ENCODE measurements around the gene ABTB1.
A peak's percentile ranks its signal among the peaks of the same experiment; 100 is the strongest.

Gene ABTB1

DNA sequence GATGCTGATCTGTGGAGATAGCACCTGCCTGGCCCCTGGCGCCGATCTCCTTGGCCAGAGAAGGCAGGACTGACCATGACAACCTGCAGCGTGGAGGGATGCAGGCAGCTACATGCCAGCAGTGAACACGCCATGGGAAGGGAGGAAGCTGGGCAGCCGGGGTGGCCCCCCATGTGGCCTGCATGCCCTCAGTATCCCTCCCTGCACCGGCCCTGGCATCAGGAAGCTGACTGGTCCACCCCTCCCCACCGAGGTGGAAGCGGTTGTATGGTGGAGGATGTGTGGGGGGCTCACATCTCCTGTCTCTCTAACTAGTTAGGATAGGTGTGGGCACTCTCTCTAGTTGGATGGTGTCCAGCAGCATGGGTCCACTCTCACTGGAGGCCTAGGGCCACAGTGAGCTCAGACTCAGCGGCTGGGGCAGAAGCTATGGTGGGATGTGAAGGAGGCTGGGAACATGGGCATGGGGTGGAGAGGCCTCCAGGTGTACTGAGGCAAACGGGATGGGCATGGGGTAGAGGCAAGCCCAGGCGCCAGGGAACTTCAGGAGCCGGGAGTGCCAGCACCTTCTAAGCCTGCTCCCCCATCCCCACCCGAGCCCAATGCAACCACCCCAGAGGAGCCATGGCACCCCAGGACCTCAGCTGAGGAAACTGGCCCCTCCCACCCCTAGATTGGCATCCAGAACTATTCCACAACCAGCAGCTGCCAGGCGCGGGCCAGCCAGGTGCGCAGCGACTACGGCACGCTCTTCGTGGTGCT, 1.8 kb upstream of the ABTB1 start:
- no peak for TF ChIP-seq RAD21 (IDR thresholded peaks at IDR 0.05; ENCODE audit: low read depth)
- no peak for TF ChIP-seq YY1 (IDR thresholded peaks at IDR 0.05; ENCODE audit: low read depth)
- TF ChIP-seq ZBTB7A (IDR thresholded peaks at IDR 0.05; ENCODE audit: low read depth): no peak
- TF ChIP-seq, protein P1, sequence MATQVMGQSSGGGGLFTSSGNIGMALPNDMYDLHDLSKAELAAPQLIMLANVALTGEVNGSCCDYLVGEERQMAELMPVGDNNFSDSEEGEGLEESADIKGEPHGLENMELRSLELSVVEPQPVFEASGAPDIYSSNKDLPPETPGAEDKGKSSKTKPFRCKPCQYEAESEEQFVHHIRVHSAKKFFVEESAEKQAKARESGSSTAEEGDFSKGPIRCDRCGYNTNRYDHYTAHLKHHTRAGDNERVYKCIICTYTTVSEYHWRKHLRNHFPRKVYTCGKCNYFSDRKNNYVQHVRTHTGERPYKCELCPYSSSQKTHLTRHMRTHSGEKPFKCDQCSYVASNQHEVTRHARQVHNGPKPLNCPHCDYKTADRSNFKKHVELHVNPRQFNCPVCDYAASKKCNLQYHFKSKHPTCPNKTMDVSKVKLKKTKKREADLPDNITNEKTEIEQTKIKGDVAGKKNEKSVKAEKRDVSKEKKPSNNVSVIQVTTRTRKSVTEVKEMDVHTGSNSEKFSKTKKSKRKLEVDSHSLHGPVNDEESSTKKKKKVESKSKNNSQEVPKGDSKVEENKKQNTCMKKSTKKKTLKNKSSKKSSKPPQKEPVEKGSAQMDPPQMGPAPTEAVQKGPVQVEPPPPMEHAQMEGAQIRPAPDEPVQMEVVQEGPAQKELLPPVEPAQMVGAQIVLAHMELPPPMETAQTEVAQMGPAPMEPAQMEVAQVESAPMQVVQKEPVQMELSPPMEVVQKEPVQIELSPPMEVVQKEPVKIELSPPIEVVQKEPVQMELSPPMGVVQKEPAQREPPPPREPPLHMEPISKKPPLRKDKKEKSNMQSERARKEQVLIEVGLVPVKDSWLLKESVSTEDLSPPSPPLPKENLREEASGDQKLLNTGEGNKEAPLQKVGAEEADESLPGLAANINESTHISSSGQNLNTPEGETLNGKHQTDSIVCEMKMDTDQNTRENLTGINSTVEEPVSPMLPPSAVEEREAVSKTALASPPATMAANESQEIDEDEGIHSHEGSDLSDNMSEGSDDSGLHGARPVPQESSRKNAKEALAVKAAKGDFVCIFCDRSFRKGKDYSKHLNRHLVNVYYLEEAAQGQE (IDR thresholded peaks at IDR 0.05; ENCODE audit: low read depth): no peak
- TF ChIP-seq FOXM1 (IDR thresholded peaks at IDR 0.05; ENCODE audit: borderline replicate concordance, low read depth): no peak
- no peak for TF ChIP-seq MAX (IDR thresholded peaks at IDR 0.05)
- no peak for TF ChIP-seq USF1 (IDR thresholded peaks at IDR 0.05)
- no peak for TF ChIP-seq CREB1 (IDR thresholded peaks at IDR 0.05; ENCODE audit: low read depth)
- no peak for TF ChIP-seq EGR1 (IDR thresholded peaks at IDR 0.05)
- no peak for TF ChIP-seq CEBPB (IDR thresholded peaks at IDR 0.05)
- no peak for TF ChIP-seq TCF12 (IDR thresholded peaks at IDR 0.05; ENCODE audit: low read depth)
- TF ChIP-seq TAF1 (IDR thresholded peaks at IDR 0.05; ENCODE audit: low read depth): no peak
- TF ChIP-seq TEAD4 (IDR thresholded peaks at IDR 0.05): no peak
- no peak for TF ChIP-seq NFIC (IDR thresholded peaks at IDR 0.05)

GRCh38 chr3:127671523-127672428, 976 bp upstream of the ABTB1 start:
- no peak for TF ChIP-seq CREB1 (IDR thresholded peaks at IDR 0.05; ENCODE audit: low read depth)
- no peak for TF ChIP-seq RAD21 (IDR thresholded peaks at IDR 0.05; ENCODE audit: low read depth)
- TF ChIP-seq CEBPB (IDR thresholded peaks at IDR 0.05): no peak
- peak; percentile 77; the same call in 1 of the 2 replicates for TF ChIP-seq ZBTB7A (IDR thresholded peaks at IDR 0.05; ENCODE audit: low read depth)
- TF ChIP-seq TEAD4 (IDR thresholded peaks at IDR 0.05): no peak
- no peak for TF ChIP-seq TAF1 (IDR thresholded peaks at IDR 0.05; ENCODE audit: low read depth)

- TF ChIP-seq ZBTB7A (IDR thresholded peaks at IDR 0.05; ENCODE audit: low read depth) (0 out of 2 replicates have a peak, but pooled peaks have one; percentile 44), MAX (IDR thresholded peaks at IDR 0.05) (peak; percentile 19; the same call in 1 of the 2 replicates), FOXM1 (IDR thresholded peaks at IDR 0.05; ENCODE audit: borderline replicate concordance, low read depth) (no peak), RAD21 (IDR thresholded peaks at IDR 0.05; ENCODE audit: low read depth) (no peak)
Observed at GRCh38 chr3:127673191-127674100, 694 bp downstream of the ABTB1 start.

- no peak for TF ChIP-seq ZBTB7A (IDR thresholded peaks at IDR 0.05; ENCODE audit: low read depth)
- TF ChIP-seq CREB1 (IDR thresholded peaks at IDR 0.05; ENCODE audit: low read depth): no peak
- TF ChIP-seq FOXM1 (IDR thresholded peaks at IDR 0.05; ENCODE audit: borderline replicate concordance, low read depth): no peak
- no peak for TF ChIP-seq NFIC (IDR thresholded peaks at IDR 0.05)
- TF ChIP-seq, protein P1 (IDR thresholded peaks at IDR 0.05; ENCODE audit: low read depth): no peak
Observed at GRCh38 chr3:127674101-127674721, 1.5 kb downstream of the ABTB1 start.

- TF ChIP-seq, protein P1 (IDR thresholded peaks at IDR 0.05; ENCODE audit: low read depth): no peak
- TF ChIP-seq TEAD4 (IDR thresholded peaks at IDR 0.05): no peak
- TF ChIP-seq USF1 (IDR thresholded peaks at IDR 0.05): no peak
- no peak for TF ChIP-seq EGR1 (IDR thresholded peaks at IDR 0.05)
- TF ChIP-seq EP300 (IDR thresholded peaks at IDR 0.05; ENCODE audit: borderline replicate concordance): no peak
- TF ChIP-seq CREB1 (IDR thresholded peaks at IDR 0.05; ENCODE audit: low read depth): no peak
- TF ChIP-seq TCF12 (IDR thresholded peaks at IDR 0.05; ENCODE audit: low read depth): no peak
- TF ChIP-seq NFIC (IDR thresholded peaks at IDR 0.05): no peak
- TF ChIP-seq TAF1 (IDR thresholded peaks at IDR 0.05; ENCODE audit: low read depth): no peak
- TF ChIP-seq MAX (IDR thresholded peaks at IDR 0.05): no peak
- no peak for TF ChIP-seq RAD21 (IDR thresholded peaks at IDR 0.05; ENCODE audit: low read depth)
- no peak for TF ChIP-seq ZBTB7A (IDR thresholded peaks at IDR 0.05; ENCODE audit: low read depth)
Observed at GRCh38 chr3:127674790-127675189, 2.0 kb downstream of the ABTB1 start.
